ENCODE results near the gene RTP3.

GRCh38 chr3:46524008-46524407 lies 26.2 kb downstream of the RTP3 start:
- TF ChIP-seq CTCF (IDR thresholded peaks at IDR 0.05; ENCODE audit: poor library complexity, severe bottlenecking) (no peak), POLR2AphosphoS5 (IDR thresholded peaks at IDR 0.05) (no peak), EP300 (conservative IDR thresholded peaks at IDR 0.05; ENCODE audit: poor library complexity, severe bottlenecking) (no peak), MXI1 (conservative IDR thresholded peaks at IDR 0.05; ENCODE audit: poor library complexity, severe bottlenecking) (no peak), EZH2 (IDR thresholded peaks at IDR 0.05; ENCODE audit: borderline replicate concordance, insufficient read depth, low read length, poor library complexity, severe bottlenecking) (no peak), RAD21 (conservative IDR thresholded peaks at IDR 0.05) (no peak), REST (IDR thresholded peaks at IDR 0.05; ENCODE audit: borderline replicate concordance) (no peak), SMC3 (conservative IDR thresholded peaks at IDR 0.05; ENCODE audit: poor library complexity) (no peak), TAF1 (IDR thresholded peaks at IDR 0.05; ENCODE audit: low read depth) (no peak)

All from neural cell (in vitro differentiated cells).